SHP77 (cell line): ENCODE results near the gene APOBEC2.

Source experiments
- DNase-seq, 2 experiments: peaks; one replicate each; lab custom pipeline; 2025; lab: John Stamatoyannopoulos, UW

APOBEC2 gene

DNA sequence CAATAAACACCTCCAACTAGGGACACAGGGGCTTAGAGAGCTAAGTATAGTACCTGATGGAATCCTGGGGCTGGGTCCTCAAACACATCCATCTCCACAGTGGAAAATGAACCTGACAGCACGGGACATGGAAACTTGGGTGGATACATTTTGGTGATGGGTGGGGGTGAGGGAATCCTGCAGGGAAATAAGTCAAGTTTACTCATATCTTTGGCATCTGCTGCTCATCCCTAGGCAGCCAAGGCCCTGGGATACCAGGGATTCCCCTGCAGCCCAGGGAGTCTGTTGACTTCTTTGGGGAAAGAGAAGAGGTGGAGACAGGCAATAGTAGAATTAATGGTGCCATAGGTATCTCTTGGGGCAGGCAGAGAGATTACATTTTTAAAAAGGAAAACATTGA, 6.6 kb downstream of the APOBEC2 start:
- DNase-seq = no peak

DNA sequence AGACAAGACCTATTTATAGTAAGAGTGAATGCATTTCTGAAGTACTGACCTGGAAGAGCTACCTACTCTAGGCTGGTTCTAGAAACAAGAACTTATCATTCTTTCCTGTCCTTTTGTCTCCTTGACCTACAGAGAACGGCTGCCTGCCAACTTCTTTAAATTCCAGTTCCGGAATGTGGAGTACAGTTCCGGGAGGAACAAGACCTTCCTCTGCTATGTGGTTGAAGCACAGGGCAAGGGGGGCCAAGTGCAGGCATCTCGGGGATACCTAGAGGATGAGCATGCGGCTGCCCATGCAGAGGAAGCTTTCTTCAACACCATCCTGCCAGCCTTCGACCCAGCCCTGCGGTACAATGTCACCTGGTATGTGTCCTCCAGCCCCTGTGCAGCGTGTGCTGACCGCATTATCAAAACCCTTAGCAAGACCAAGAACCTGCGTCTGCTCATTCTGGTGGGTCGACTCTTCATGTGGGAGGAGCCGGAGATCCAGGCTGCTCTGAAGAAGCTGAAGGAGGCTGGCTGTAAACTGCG, 8.3 kb downstream of the APOBEC2 start:
- no peak for DNase-seq

DNA sequence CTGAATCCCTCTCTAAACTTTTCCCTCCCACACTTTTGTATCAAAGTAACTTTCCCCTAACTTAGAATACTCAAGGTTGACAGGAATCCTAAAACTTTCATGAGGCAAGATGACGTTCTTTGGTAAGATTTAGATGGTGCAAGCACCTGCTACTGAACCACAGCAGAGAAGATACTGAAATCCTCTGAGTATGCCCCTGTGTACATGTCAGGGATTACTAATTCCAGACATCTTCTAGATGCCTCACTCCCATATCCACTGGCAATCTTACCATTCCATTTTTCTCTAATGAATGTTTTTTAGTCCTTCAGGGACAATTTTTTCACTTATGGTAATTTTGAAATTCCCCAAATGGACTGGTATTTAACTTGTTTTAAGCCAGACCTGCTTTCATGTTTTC, 9.1 kb downstream of the APOBEC2 start:
- DNase-seq = no peak

DNA sequence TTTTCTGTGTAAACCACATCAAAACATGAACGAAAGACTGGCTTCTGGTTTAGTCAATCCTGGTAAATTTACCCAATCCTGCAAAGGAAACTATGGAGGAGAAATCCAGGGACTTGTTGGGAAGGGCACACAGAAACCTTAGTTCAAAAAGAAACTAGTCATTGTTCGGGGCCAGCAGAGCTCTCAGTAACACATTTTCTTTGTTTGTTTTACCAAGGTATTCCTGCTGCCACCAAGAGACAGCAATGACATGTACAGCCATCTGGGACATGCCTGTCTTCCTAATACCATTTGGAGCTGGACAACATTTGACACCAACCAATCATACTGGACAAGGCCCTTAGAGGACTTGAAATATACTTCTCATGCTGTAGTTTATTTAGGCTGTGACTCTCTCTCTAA, 10.9 kb downstream of the APOBEC2 start:
- DNase-seq = no peak

GRCh38 chr6:41064841-41065240, 11.8 kb downstream of the APOBEC2 start:
- no peak for DNase-seq

- DNase-seq = no peak
These were observed 12.6 kb downstream of the APOBEC2 start for GRCh38 chr6:41065550-41066026.

DNA sequence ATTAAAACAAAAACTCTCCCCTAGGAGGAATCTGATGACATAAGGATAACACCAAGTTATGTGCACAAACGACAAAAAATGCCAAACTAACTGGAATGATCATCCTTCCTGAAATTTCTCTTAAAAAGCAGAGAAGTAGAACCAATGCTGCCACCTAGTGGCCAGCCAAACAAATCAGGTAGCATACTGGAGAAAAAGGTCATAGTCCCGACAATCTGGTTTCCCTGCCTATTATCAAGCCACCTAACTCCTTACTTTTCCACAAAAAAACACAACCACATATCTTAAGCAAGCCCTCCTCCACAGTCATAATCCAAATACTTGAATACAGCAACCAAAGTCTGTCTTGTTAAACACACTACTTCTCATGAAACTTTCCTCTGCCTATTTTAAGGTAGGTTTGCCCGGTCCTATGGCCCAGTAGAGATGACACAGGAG, 13.9 kb downstream of the APOBEC2 start:
- DNase-seq = peak; percentile 59 to 64

GRCh38 chr6:41071501-41071922, 18.5 kb downstream of the APOBEC2 start:
- peak in 1 of 2 experiments; percentile 64 for DNase-seq

- peak; percentile 98 to 100 for DNase-seq
These were observed 19.2 kb downstream of the APOBEC2 start, which contains the start of gene OARD1 for GRCh38 chr6:41071923-41072835. Gene OARD1 (minus strand): TSS chr6:41072356. CDS start chr6:41071634, 722 bp downstream.

- DNase-seq = peak in 1 of 2 experiments; percentile 100
These were observed 19.8 kb downstream of the APOBEC2 start, which contains the start of gene NFYA for GRCh38 chr6:41072836-41073202. Gene NFYA (plus strand): TSS chr6:41072974. CDS start chr6:41079090, 6,116 bp downstream.

- DNase-seq = peak; percentile 56 to 80
These were observed 20.4 kb downstream of the APOBEC2 start for GRCh38 chr6:41073203-41073967.

GRCh38 chr6:41073968-41074691, 21.1 kb downstream of the APOBEC2 start:
- DNase-seq = no peak

GRCh38 chr6:41074692-41075436, 21.9 kb downstream of the APOBEC2 start:
- DNase-seq = no peak

DNA sequence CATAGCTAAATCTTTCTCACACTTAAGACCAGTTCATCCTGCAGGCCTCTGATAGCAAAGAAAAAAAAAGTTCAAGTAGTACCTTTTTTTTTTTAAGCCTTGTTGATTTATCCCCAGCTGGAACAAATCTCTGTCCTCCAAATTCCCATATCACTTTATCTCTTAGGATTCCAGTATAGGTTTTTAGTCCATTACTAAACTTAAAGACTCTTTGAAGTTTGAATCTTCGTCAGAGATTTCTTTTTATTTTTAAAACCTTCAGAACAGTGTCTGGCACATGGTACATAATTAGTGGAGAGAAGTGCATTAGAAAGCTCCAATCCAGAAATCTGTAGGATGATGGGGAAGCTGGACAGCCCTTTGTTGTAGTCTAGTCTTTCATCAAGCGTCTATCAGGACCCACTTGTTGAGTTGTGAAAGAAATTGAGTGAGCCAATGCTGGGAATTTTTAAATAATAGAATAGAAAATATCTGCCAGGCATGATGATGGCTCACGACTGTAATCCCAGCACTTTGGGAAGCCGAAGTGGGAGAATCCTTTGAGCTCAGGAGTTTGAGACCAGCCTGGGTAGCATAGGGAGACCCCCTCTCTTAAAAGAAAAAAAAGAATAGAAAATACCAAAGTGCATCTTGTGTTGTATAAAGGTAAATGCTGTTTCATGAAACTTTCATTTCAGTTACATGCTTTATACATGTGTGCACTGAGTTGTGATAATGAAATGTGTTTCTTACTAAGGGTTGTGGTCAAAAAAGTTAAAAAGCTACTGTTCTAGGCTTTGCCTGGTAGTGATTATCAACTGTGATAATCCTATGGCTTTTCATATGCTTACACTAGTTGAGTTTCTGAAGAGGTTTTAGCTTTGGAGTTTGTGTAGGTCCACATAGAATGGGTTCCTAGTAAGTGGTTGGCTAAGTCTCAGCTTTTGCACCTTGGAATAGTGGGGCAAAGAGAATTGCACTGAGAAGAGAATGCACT, 22.9 kb downstream of the APOBEC2 start:
- no peak for DNase-seq

DNA sequence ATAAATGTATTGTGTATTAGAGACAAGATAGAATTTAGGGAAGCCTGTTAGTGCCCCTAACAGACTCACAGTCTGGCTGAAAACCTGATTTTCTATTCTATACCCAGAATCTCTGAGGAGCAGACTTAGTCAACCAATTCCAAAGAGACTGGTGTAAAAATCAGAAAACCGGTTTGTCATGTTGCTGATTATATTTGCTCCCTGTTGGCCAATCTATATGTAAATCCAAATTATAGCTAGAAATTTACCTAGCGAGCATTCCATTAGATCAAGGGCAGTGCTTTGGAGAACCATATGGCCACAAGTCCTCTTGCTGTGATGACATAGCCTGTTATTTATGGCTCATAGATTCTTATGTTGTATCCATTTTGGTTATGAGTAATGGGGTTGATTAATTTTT, 24.5 kb downstream of the APOBEC2 start:
- DNase-seq = no peak

DNA sequence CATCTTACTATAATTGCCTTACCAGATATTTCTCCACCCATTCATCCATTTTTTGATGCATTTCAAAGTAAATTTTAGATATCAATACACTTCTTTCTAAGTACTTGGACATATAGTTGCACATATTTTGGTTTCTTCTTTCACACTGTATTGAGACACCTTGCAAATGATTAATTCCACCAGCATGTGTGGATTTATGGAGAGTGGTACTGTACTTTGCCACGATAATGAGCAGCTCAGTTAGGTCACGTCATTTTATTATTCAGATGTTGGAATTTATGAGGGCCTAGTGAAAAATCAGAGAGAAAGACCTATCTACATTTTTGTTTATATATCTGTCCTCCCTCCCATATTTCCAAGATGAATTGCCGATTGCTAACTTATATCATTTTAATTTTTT, 25.1 kb downstream of the APOBEC2 start:
- DNase-seq = no peak

DNA sequence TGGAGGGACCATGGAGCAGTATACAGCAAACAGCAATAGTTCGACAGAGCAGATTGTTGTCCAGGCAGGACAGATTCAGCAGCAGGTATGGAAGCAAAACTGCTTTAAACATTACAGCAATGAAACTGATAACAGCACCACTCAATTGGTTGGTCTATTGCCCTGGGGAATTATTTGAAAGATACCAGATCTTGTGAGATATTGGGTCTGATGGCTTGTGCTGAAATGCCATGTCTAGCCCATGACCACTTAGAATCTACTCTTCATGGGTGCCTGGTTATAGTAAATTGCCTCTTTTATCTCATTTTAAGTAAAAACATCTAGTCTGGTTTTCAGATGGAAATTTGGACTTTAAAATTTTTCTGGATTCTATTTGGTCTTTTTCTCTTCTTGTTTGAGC, 26.1 kb downstream of the APOBEC2 start:
- no peak for DNase-seq

DNA sequence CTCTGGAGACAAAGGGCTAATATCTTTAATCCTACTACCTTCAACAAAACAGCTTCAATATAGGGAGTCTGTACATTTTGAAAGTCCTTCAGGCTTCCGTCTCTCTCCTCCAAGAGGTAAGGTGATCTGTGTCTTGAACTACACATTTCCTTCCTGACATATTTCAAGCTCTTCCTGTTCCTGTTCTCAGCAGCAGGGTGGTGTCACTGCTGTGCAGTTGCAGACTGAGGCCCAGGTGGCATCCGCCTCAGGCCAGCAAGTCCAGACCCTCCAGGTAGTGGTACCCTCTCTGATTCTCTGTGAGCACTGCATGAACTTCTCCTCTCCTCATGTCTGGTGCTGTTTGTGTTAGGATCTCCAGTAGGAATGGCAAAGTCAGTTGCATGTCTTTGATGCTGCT, 27.6 kb downstream of the APOBEC2 start:
- no peak for DNase-seq

DNA sequence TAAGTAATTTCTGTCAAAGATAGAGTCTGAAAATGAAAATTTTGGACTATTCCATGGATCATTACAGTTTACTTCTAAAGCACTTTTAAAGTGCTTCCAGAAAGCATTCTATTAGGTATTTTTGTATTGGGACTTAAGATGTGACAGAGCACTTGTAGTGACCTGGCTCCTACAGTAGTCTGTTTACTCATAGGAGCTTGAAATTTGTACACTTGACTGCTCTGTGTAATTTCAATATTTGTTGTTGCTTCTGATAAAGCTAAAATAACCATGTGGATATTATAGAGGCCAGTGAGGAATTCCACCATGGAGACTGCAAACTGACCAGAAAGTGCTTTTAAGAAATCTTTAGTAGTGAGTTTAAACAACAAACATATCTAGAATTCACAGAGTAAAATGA, 30.1 kb downstream of the APOBEC2 start:
- DNase-seq = no peak

- no peak for DNase-seq
These were observed 32.2 kb downstream of the APOBEC2 start for GRCh38 chr6:41085182-41085581.
